GM19035 (cell line): ENCODE data around the gene SUPT5H.
A peak's percentile ranks its signal among the peaks of the same experiment; 100 is the strongest.
"Not testable (repeated sequence)": the region's sequence is repeated elsewhere in the genome, so short reads cannot be mapped to it uniquely, and the experiment has no call there.

Experiments used
- ATAC-seq: cut with Tn5 transposase; IDR thresholded peaks from one replicate; pipeline ENCODE4 v1.9.1; 2021; ENCODE audit not compliant: unreplicated experiment

Gene SUPT5H

DNA sequence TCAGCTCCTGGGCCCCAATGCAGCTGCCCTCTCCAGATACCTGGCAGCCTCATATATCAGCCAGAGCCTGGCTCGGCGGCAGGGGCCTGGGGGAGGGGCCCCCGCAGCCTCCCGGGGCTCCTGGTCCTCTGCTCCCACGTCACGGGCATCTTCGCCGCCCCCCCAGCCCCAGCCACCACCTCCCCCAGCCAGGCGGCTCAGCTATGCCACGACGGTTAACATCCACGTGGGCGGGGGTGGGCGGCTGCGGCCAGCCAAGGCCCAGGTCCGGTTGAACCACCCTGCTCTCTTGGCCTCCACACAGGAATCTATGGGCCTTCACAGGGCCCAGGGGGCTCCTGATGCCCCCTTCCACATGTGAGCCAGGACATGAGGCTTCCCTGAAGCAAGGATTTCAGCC, 20.4 kb upstream of the SUPT5H start:
- ATAC-seq, result no peak

DNA sequence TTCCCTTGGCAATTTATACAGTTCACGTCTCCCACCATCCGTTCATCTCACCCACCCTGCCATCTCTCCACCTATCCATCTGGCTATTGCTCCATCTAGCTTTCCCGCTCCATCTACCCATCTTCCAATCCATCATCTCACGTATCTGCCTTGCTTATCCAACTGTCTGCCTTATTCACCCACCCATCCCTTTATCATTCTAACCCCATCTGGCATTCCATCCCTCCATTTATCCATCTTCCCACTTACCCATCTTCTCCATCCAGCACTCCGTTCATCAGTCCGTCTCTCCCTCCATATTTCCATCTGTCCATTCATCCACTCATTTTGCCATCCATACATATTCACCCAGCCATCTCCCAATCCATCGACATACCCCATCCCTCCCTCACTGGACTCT, 19.6 kb upstream of the SUPT5H start:
- no peak for ATAC-seq

DNA sequence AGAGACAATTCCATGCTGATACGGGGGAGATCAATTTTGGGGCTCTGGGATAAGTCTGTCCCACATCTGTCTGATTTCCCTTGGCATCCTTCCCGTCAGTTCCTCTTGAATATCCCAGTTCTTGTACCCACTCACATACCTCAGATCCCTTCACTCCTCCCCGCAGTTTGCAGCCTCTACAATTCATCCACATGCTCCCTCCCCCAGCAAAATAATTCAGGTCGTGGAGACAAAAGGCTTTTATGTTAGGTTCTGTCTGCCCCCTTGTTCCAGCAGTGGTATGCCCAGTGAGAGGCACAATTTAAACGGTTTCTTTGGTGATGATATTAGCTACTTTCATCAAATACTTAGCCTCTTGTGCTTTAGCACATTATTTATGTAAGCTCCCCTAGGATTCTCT, 19.2 kb upstream of the SUPT5H start:
- no peak for ATAC-seq

DNA sequence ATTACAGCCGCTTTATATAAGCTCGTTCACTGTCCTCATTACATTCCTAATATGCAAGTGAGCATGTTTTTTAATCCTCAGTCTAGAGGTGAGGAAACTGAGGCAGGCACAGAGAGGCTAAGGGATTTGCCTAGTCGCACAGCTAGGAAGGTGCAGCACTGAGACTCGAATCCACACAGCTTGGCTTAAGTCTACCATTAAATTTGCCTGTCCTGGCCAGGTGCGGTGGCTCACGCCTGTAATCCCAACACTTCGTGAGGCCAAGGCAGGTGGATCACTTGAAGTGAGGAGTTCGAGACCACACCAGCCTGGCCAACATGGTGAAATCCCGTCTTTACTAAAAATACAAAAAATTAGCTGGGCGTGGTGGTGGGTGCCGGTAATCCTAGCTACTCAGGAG, 17.7 kb upstream of the SUPT5H start:
- no peak for ATAC-seq

DNA sequence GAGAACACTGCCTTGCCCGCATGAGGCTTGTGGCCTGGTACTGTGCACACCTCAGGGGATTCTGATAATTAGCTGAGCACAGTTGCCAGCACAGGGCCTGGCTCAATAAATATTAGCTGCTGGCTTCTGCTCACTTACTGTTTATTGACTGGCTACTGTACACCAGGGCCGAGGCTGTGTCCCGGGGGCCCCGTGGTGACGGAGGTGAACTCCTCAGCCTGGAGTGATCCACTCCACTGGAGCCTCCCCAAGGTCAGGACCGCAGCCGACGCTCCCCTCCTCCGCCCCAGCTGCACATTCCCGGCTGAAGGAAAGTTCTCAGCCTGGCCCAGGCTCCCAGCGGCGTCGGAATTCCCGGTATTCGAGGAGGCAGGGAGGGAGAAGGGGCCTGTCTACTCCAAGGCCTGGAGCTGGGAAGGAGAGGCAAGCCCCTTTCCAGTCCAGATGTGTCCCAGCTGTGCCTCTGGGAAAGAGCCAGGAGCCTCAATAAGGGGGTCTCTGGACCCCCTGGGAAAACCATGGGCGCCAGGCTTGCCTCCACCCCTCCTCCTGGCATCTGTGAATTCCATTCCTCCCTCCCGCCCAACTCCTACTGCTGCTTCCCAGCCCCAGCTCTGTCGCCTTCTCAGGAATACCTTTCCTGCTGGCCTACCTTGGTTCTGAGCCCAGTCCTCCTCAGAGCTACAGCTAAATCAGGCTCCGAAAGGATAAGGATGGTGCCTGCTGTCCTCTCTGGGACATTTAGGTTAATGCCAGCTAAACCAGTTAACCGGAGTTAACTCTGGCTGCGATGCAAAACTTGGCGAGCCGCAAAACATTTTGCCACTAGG, 16.9 kb upstream of the SUPT5H start:
- no peak for ATAC-seq

DNA sequence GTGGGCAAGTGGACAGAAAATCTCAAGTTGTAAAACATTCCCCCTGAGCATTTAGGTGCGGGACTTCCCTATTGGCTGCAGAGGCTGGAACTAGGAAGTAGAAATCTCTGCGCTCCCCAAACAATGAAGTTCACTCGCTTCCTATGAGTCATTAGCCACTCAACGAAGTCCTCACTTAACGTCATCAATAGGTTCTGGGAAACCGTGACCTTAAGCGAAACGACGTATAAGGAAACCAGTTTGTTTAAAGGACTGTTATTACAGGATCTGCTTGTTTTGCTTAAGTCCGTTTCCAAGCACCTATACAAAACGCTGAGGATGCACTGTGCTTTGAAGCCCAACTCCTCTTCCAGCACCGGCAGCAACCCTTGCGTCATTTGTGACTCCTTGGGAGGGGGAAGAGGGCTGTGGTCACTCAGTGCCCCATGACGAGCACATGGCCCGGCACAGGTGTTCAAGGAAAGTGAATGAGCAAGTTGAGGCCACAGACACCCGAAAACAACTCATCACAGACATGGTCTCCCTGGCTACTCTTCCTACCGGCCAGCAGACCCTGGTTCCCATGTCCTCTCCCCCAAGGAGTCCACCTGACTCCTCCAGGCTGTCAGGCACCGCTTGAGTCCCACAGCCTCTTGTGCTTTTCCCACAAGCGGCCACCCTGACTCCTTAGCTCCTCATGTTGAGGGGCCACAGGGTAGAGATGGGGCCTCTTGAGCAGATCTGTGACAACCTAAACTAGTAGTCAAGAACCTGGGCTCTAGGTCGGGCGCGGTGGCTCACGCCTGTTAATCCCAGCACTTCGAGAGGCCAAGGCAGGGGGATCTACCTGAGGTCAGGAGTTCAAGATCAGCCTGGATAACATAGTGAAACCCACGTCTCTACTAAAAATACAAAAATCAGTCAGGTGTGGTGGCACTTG, 14.4 kb upstream of the SUPT5H start:
- ATAC-seq, result peak; percentile 46

DNA sequence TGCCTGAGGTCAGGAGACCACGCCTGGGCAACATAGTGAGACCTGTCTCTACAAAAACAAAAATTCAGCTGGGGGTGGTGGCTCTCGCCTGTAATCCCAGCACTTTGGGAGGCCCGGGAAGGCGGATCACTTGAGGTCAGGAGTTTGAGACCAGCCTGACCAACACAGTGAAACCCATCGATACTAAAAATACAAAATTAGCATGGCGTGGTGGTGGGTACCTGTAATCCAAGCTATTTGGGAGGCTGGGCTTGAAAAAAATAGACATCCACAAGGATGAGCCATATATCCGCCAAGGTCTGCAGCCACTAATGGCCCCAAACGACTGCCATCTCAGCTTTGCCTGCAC, 12.7 kb upstream of the SUPT5H start:
- ATAC-seq, result no peak

DNA sequence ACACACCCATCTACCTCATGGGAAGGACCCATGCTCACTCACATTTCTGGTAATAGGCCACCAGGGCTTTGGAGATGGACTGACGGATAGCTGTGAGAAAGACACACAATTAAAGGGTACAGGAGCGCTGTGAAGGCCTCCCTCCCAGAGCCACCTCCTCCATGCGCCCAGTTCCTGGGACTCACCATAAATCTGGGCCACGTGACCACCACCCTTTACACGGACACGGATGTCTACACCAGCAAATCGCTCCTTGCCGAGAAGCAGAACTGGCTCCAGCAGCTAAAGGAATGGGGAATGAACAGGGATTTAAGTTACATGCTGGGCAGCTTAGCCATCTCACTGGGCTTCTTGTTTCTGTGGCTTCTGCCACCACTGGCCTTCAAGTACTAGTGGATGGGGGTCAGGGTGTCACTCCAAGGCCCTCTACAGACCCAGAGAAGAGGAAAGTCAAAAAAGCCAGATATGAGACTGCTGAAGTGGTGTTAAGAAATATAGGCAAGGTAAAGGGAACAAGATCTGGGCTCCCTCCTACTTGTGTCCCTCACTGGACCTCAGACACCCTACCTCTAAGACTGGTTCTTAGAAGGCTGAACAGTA, 11.8 kb upstream of the SUPT5H start:
- no peak for ATAC-seq

DNA sequence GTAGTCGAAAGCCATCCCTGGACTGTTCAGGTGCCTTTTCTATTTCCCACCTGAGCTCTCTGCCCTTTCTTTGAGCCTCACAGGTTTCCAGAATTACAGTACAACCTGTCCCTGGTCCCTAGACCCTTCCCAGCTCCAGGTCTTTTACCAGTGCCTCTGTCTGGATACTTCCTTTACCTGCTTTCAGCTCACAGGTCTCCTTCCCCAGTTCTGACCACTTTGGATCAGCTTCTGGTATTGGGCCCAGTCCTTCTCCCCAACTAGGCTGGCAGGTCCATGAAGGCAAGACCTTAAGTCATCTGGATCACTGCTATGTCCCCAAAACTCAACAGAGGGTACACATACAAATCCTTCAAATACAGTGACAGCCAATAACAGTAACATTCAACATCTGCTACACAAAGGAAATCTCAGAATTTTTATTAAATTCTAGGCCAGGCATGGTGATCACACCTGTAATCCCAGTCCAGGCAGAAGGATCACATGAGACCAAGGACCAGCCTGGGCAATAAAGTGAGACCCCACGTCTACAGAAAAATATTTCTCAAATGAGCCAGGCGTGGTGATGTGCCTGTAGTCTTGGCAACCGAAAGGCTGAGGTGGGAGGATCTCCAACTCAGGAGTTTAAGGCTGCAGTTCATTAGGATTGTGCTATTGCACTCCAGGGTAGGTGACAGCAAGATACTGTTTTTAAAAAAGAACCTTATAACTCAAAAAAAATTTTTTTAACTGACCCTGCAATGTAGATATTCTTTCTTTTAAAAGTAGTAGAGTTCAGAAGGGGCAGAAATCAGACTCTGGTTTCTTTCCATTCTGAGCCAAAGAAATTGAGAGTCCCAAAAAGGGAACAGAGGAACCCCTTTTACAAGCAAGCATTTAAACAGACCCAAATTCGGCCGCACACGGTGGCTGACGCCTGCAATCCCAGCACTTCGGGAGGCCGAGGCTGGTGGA, 11.0 kb upstream of the SUPT5H start:
- ATAC-seq, result no peak

DNA sequence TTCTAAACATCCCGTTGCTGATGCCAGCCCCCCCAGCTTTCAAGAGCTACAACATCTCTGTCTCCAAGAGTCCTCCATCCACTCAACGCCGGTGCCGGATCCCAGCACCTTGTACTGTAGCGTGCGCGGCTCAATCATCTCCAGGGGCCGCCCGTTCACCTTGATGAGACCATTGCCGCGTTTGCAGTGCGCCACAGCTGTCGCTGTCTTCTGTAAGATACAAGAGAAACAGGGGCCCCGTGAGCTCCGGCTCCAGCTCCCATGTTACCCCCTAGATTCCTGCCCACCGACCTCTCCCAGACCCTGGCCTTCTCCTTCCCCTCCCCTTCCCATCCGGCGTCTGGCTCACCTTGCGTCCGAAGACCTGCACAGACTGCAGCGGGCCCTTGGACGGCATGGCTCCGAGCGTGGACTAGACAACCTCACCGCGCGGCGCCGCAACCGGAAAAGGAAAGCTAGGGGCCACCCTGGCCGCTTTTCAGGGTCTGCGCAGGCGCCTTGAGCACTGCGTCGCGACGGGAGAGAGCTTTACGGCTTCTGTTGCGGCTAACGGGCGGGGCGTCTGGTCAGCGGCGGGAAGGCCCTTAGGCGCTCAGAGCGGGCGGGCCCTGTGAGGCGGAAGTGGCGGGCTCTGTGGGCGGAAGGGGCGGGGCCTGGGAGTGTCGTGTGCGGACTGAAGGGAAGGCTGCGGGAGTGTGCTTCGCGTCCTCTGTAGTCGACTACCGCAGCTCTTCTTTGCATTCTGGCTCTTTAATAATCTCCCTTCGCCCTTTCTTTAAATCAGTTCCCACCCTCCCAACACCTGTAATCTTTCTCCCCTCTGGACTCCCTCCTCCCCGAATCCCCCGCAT, 9.7 kb upstream of the SUPT5H start, which contains the start of gene RPS16:
RPS16 (minus strand) TSS at position 451 of the 851 bp plus-strand sequence; CDS start at position 397, 54 bp downstream.
- peak; percentile 81 for ATAC-seq

DNA sequence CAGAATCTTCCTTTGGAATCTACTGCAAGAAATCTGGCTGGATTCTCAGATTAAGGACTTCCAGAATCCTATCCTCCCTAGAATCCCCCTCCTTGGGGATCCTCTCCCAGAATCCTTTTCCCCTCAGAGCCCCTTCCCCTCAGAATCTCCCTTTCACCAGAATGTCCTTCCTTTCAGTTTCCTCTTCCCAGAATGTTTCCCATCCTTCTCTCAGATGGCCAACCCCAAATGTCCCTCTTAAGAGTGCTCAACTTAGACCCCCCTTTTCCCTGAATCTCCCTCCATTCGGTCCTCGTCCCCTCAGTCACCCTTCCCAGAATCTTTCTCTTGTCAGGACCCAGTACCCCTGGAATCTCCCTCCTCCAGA, 9.0 kb upstream of the SUPT5H start:
- no peak for ATAC-seq

DNA sequence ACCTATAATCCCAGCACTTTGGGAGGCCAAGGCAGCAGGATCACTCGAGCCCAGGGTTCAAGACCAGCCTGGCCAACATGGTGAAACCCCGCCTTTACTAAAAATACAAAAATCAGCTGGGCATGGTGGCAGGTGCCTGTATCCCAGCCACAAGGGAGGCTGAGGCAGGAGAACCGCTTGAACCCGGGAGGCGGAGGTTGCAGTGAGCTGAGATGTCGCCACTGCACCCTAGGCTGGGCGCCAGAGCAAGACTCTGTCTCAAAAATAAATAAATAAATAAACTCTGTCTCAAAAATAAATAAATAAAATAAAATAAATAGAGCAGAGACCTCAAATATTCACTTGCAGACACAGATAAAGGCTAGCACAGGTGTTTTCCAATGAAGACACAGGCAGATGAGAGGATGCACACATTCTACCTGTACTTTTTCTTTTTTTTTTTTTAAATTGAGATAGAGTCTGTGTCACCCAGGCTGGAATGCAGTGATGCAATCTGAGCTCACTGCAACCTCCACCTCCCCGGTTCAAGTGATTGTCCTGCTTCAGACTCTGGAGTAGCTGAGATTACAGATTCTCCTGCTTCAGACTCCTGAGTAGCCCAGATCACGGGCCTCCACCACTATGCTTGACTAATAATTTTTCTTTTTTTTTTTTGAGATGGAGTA, 7.0 kb upstream of the SUPT5H start:
- ATAC-seq, result no peak

DNA sequence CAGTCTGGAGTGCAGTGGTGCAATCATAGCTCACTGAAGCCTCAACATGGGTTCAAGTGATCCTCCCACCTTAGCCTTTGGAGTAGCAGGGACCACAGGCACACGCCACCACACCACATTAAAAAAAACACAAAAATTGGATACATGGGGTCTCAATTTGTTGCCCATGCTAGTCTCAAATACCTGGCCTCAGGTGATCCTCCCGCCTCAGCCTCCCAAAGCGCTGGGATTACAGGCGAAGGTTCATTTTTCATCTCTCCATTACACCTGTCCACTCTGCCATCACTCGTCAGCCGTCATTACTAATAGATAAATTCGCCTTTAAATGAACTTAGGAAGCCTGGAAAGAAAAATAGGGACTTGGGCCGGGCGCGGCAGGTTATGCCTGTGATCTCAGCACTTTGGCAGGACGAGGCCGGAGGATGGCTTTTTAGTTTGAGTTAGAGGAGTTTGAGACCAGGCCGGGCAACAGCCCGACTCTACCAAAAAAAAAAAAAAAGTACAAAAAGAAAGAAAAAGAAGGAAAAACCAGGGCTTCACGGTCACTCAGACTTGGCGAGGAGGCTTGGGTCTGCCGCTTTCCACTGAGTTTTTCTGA, 685 bp upstream of the SUPT5H start:
- no peak for ATAC-seq

DNA sequence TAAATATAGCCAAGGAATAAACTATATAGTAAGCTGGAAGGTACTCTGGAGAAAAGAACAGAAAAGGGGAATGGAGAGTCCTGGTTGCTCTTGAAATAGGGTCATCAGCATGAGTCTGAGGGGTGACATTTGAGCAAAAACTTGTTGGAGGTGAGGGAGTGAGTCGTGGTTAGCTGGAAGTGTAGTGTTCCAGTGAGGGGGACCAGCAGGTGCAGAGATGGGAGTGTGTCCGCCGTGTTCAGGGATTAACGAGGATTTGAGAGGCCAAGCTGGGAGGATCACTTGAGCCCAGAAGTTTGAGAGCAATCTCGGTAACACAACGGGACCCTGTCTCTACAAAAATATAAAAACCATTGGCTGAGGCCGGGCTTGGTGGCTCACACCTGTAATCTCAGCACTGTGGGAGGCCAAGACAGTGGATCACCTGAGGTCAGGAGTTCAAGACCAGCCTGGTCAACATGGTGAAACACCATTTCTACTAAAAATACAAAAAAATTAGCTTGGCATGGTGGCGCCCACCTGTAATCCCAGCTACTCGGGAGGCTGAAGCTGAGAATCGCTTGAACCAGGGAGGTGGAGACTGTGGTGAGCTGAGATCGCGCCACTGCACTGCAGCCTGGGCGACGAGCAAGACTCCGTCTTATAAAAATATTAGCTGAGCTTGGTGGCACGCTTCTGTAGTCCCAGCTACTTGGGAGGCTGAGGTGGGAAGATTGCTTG, 1.1 kb downstream of the SUPT5H start:
- ATAC-seq, result no peak

DNA sequence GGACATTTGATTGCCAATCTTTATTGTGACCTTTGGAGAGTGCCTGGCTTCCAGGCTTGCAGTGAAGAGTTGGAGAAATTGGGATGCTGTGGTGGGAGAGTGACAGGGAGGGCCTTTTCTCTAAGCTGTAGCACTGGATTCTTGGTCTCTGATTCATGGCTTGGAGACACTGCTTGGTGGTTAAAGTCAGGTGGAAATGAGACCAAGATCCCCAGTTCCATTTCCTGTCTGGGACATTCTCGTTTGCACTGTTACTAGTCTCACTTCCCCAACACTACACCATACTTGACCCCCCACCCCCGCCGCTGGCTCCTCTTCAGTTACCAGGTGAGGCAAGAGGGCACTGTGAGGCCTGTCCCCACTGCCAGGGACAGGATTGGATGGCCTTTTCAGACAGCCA, 2.9 kb downstream of the SUPT5H start:
- ATAC-seq, result no peak

DNA sequence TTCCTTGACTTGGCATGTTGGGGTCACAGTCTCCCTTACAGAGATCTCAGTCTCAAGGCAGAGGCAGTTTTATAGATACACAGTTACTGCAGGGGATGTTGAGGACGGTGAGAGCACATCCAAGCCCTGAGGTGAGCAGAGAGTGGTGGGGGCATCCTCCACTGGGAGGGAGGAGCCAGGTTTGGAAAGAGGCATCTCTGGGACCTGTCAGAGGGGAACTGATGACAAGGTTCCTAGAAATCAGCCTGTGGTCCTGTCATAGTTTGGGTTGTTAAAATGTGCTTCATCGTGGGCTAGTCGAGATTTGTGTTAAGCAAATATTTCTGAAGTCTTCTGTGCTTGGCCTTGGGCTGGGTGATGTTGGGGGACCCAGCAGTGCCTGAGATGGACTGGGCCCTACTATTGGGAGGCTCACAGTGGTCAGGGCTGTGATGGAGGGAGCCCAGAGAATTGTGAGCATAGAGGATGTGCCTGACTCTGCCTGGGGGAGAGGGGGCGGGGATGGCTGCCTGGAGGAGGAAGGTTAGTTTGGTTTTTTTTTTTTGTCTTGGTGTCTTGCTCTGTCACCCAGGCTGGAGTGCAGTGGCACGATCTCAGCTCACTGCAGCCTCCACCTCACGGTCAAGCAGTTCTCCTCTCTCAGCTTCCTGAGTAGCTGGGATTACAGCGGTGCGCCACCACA, 3.9 kb downstream of the SUPT5H start:
- ATAC-seq, result no peak

DNA sequence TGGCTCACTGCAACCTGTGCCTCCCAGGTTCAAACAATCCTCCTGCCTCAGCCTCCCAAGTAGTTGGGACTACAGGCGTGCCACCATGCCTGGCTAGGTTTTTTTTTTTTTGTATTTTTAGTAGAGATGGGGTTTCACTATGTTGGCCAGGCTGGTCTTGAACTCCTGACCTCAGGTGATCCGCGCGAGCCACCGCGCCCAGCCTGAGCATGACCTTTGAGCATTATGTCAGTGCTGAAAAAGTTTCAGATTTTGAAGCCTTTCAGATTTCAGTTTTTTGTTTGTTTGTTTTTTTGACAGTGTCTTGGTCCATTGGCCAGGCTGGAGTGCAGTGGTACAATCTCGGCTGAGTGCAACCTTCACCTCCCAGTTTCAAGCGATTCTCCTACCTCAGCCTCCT, 5.9 kb downstream of the SUPT5H start:
- ATAC-seq, result not testable (repeated sequence)

DNA sequence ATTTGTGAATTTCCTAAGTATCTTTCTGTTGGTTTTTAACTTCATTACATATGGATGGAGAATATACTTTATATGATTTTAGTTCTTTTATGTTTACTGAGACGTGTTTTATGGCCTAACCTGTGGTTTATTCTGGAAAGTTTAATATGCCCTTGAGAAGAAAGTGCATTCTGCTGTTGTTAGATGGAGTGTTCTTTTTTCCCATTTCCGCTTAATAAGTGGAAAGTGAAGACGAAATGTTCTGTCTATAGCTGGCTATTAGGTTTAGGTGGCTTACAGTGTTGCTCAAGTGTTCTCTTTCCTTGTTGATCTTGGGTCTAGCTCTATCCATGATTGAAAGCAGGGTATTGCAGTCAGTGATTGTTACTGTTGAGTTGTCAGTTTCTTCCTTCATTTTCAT, 18.0 kb downstream of the SUPT5H start:
- ATAC-seq, result no peak
